Central memory CD8-positive, alpha-beta T cell (primary cell): ENCODE data around the gene SHB.

ENCODE experiments used
- ATAC-seq: fragments of 150-1000 bp; cut with Tn5 transposase; replicated peaks from 2 replicates; pipeline ENCODE4 v1.10.0; 2022; ENCODE audit warnings: mild to moderate bottlenecking, moderate FRiP score, moderate number of reproducible peaks; ENCODE audit not compliant: poor library complexity, severe bottlenecking; ENCODE audit errors: extremely low read depth
- DNase-seq, 2 donors: peaks; one replicate each; pipeline ENCODE4 v3.0.0; 2021; ENCODE audit warnings: low spot score in 2 of 2
- H3K27ac Mint-ChIP-seq: one replicate; pipeline ENCODE4 v1.8.0; 2022; ENCODE audit warnings: low read depth, mild to moderate bottlenecking, moderate library complexity, mixed read lengths
- H3K27me3 Mint-ChIP-seq: one replicate; pipeline ENCODE4 v1.8.0; 2022; ENCODE audit warnings: mixed read lengths
- H3K36me3 Mint-ChIP-seq: one replicate; pipeline ENCODE4 v1.8.0; 2022; ENCODE audit warnings: mild to moderate bottlenecking, moderate library complexity, mixed read lengths; ENCODE audit not compliant: insufficient read depth
- H3K4me1 Mint-ChIP-seq: one replicate; pipeline ENCODE4 v1.8.0; 2022; ENCODE audit warnings: mixed read lengths
- H3K4me3 Mint-ChIP-seq: one replicate; pipeline ENCODE4 v1.8.0; 2022; ENCODE audit warnings: mild to moderate bottlenecking, moderate library complexity, mixed read lengths
- H3K9me3 Mint-ChIP-seq: one replicate; pipeline ENCODE4 v1.8.0; 2022; ENCODE audit warnings: mixed read lengths

The SHB gene

DNA sequence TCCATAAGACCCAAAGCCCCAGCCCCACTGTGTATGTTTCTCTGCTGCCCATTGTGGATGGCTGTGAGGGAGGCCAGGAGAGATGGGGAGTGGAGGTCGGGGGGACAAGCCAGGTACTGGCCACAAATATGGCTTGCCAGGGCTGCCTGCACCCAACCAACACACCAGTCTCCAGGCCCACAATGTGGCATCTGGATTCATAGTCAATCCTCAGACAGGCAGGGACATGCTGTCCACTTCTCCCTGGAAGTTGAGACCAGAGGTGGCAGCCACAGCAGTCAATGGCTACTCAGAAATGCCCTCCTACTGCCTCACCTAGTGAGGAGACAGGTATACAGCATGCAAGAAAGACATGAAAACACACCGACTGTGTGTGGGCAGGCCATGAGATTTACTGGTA is 103.9 kb downstream of the SHB start:
- Mint-ChIP-seq H3K27me3 (no peaks in the 10 kb centered on the region), H3K36me3 (no peaks in the 10 kb centered on the region), H3K27ac (no peak overlapping the region), H3K9me3 (no peaks in the 10 kb centered on the region), H3K4me1 (no peaks in the 10 kb centered on the region), H3K4me3 (no peak overlapping the region)
- ATAC-seq, result no peak
- DNase-seq, result no peak

GRCh38 chr9:37964740-37965081 is 104.3 kb downstream of the SHB start:
- H3K9me3 Mint-ChIP-seq, result no peaks in the 10 kb centered on the region
- H3K4me1 Mint-ChIP-seq, result no peaks in the 10 kb centered on the region
- ATAC-seq, result no peak

GRCh38 chr9:37963936-37964739 is 104.9 kb downstream of the SHB start:
- Mint-ChIP-seq H3K27me3 (no peaks in the 10 kb centered on the region), H3K4me3 (no peak overlapping the region), H3K27ac (no peak overlapping the region), H3K36me3 (no peaks in the 10 kb centered on the region), H3K9me3 (no peaks in the 10 kb centered on the region), H3K4me1 (no peaks in the 10 kb centered on the region)
- ATAC-seq (no peak), DNase-seq (no peak)

More at GRCh38 chr9:37964740-37965081, 104.3 kb downstream of the SHB start:
- no peak for DNase-seq
- H3K27ac Mint-ChIP-seq, result no peak overlapping the region
- H3K27me3 Mint-ChIP-seq, result no peaks in the 10 kb centered on the region
- no peaks in the 10 kb centered on the region for H3K36me3 Mint-ChIP-seq
- no peak overlapping the region for H3K4me3 Mint-ChIP-seq

GRCh38 chr9:37961351-37961750 is 107.7 kb downstream of the SHB start:
- DNase-seq, result no peak
- Mint-ChIP-seq H3K27ac (no peak overlapping the region), H3K4me1 (no peaks in the 10 kb centered on the region), H3K4me3 (no peak overlapping the region), H3K36me3 (no peaks in the 10 kb centered on the region), H3K27me3 (no peaks in the 10 kb centered on the region), H3K9me3 (no peaks in the 10 kb centered on the region)
- no peak for ATAC-seq

GRCh38 chr9:37960631-37961030 is 108.4 kb downstream of the SHB start:
- Mint-ChIP-seq H3K4me1 (no peaks in the 10 kb centered on the region), H3K27ac (no peak overlapping the region), H3K9me3 (no peaks in the 10 kb centered on the region), H3K36me3 (no peaks in the 10 kb centered on the region), H3K4me3 (no peak overlapping the region), H3K27me3 (no peaks in the 10 kb centered on the region)
- ATAC-seq (no peak), DNase-seq (no peak)

GRCh38 chr9:37959976-37960375 is 109.1 kb downstream of the SHB start:
- no peak for ATAC-seq
- Mint-ChIP-seq H3K27me3 (no peaks in the 10 kb centered on the region), H3K4me1 (no peaks in the 10 kb centered on the region), H3K9me3 (no peaks in the 10 kb centered on the region), H3K27ac (no peak overlapping the region), H3K36me3 (no peaks in the 10 kb centered on the region), H3K4me3 (no peak overlapping the region)
- no peak for DNase-seq

- ATAC-seq, result no peak
These were observed 110.9 kb downstream of the SHB start for GRCh38 chr9:37958154-37958553.

DNA sequence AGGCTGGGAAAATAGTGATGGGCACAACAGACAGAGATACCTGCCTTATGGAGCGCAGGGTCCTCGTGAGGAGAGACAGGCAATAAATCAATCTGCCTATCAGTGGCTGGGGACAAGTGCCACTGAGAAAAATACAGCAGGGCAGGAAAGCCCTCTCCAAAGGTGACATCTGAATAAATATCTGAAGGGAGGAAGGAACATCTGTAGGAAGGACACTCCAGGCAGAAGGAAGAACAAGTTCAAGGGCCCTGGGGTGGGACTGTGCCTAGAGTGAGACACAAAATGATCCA is 111.4 kb downstream of the SHB start:
- H3K27ac Mint-ChIP-seq, result no peak overlapping the region
- no peaks in the 10 kb centered on the region for H3K27me3 Mint-ChIP-seq
- no peak for DNase-seq
- no peaks in the 10 kb centered on the region for H3K9me3 Mint-ChIP-seq
- ATAC-seq, result no peak
- no peaks in the 10 kb centered on the region for H3K36me3 Mint-ChIP-seq
- H3K4me1 Mint-ChIP-seq, result peaks cover 17% of the 10 kb centered on the region
- H3K4me3 Mint-ChIP-seq, result no peak overlapping the region

More at GRCh38 chr9:37958154-37958553, 110.9 kb downstream of the SHB start:
- H3K9me3 Mint-ChIP-seq, result no peaks in the 10 kb centered on the region
- no peak for DNase-seq
- H3K27ac Mint-ChIP-seq, result no peak overlapping the region
- no peak overlapping the region for H3K4me3 Mint-ChIP-seq
- H3K27me3 Mint-ChIP-seq, result no peaks in the 10 kb centered on the region
- no peaks in the 10 kb centered on the region for H3K36me3 Mint-ChIP-seq
- peaks cover 12% of the 10 kb centered on the region for H3K4me1 Mint-ChIP-seq

DNA sequence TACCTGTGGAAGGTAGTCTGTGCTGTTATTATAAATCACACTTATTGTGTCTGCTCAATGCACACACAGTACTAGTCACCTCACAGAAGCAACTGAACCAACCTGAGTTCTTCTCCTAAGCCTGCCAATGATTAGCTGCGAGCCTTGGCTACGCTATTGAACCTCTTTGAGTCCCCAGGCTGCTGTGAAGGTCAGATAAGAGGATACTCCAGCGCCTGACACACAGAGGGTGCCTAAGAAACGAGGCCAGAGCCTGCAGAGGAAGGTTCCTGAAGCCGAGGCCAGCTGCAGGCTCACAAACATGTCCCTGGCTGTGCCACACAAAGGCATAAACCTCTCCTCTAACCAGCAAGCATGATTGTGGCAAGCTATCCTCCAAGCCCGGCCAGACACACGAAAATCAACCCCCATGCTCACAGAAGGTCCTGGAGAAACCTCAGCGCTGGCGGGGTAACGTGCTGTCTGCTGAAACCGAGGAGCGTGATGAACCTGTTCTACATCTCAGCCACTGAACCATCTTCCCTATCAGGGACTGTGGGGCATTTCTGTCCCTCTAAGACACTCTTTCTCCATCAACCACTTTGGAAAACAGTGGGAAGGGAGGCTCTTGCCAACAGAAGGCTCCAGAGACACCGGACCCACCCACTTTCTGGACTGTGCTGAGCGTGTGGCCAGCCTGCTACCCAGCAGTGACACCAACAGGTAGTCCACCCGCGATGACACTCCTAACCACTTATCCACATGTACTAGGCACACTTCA is 111.9 kb downstream of the SHB start:
- Mint-ChIP-seq H3K36me3 (no peaks in the 10 kb centered on the region), H3K4me1 (peaks cover 17% of the 10 kb centered on the region), H3K4me3 (no peak overlapping the region), H3K27me3 (no peaks in the 10 kb centered on the region), H3K27ac (no peak overlapping the region), H3K9me3 (no peaks in the 10 kb centered on the region)
- DNase-seq (no peak), ATAC-seq (no peak)

DNA sequence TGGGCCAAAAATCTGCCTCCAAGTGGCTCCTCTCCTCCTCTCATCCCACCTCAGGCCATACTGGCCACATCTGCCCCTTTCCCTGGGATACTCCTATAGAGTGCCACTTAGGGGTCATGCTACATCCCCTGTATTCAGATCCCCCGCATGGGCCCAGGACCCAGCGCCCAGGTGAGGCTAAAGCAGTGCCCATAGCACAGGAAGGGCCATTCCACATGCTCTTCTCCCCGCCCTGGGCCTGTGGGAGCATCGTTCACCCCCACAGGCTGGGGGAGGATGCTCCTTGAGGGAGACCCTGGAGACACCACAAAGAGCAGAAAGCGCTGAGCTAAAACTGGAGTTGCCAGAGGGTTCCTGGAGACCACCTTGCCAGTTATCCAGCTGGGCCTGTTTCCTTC is 112.6 kb downstream of the SHB start:
- DNase-seq, result no peak
- H3K27me3 Mint-ChIP-seq, result no peaks in the 10 kb centered on the region
- peaks cover 17% of the 10 kb centered on the region for H3K4me1 Mint-ChIP-seq
- ATAC-seq, result no peak
- H3K9me3 Mint-ChIP-seq, result no peaks in the 10 kb centered on the region
- H3K4me3 Mint-ChIP-seq, result no peak overlapping the region
- no peak overlapping the region for H3K27ac Mint-ChIP-seq
- H3K36me3 Mint-ChIP-seq, result no peaks in the 10 kb centered on the region

DNA sequence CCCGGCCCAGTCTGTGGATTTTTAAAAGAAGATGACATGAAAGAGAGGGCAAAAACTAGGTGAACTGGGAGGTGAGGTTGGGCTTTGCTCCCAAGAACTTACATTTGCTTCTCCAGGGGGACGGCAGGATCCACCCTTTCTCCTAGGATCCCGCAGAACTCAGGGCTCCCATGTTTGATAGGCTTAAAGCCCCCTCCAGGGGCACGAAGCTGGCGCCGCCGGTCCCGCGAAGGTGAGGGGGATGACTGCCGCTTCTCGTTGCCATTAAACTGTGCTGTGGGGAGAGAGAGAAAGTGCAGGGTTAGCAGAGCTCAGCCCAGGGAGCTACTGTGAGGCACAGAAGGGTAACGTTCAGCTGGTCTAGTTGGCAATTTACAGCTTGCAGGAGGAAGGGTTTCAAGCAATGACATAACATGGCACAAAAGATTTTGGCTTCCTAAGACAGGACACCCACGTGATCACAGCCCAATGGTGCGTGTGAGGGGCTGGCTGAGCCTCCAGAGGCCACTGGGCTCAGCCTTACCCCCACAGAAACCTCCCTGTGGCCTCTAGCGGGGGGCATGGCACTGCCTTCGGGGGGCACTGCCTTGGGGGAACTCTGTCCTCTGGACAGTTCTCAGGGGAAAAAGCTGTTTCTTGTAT is 113.1 kb downstream of the SHB start:
- no peak overlapping the region for H3K27ac Mint-ChIP-seq
- H3K9me3 Mint-ChIP-seq, result no peaks in the 10 kb centered on the region
- no peak overlapping the region for H3K4me3 Mint-ChIP-seq
- no peaks in the 10 kb centered on the region for H3K36me3 Mint-ChIP-seq
- H3K4me1 Mint-ChIP-seq, result peaks cover 17% of the 10 kb centered on the region
- ATAC-seq (no peak), DNase-seq (no peak)
- H3K27me3 Mint-ChIP-seq, result no peaks in the 10 kb centered on the region

GRCh38 chr9:37954581-37954981 is 114.4 kb downstream of the SHB start:
- peaks cover 17% of the 10 kb centered on the region for H3K4me1 Mint-ChIP-seq
- no peak for ATAC-seq
- DNase-seq, result no peak
- no peaks in the 10 kb centered on the region for H3K9me3 Mint-ChIP-seq
- peak overlapping the region; percentile 8 for H3K27ac Mint-ChIP-seq
- no peaks in the 10 kb centered on the region for H3K36me3 Mint-ChIP-seq
- H3K4me3 Mint-ChIP-seq, result no peak overlapping the region
- no peaks in the 10 kb centered on the region for H3K27me3 Mint-ChIP-seq
